Measurements from ENCODE around the gene RAB39B.

RAB39B gene

GRCh38 chrX:155215443-155216178 lies 48.7 kb downstream of the RAB39B start:
- DNase-seq = no peak

- no peak for DNase-seq
Measured at GRCh38 chrX:155213731-155214130, 50.6 kb downstream of the RAB39B start.

GRCh38 chrX:155211208-155211607 lies 53.1 kb downstream of the RAB39B start:
- no peak for DNase-seq
